OCI-LY7 (cell line): ENCODE measurements around the gene MYOF. TPM values are rescaled to one million over a fixed set of nuclear protein-coding genes. Genes with fewer than 3 reads are reported as not detected.

Source experiments
- BruUV-seq: library from RNA; stranded (reverse); fragments of 400-500 nt; replicated peaks from 2 replicates; lab custom pipeline; 2021; lab: Mats Ljungman, UMichigan
- CTCF ChIA-PET: fragments of 300-600 bp; sonication (Branson Sonifier 250); formaldehyde crosslinking; loops from one replicate; lab custom pipeline; 2022; ENCODE audit warnings: antibody characterized with exemption; ENCODE audit not compliant: unreplicated experiment; lab: Charles Lee
- POLR2A ChIA-PET: fragments of 300-600 bp; sonication (Branson Sonifier 250); formaldehyde crosslinking; loops from one replicate; lab custom pipeline; 2022; ENCODE audit warnings: antibody characterized with exemption; lab: Charles Lee
- DNase-seq: peaks from one replicate; pipeline ENCODE4 v3.0.0-alpha.2; 2015; ENCODE audit warnings: low spot score
- H2AFZ ChIP-seq: fragments of 200-600 bp; sonication (generic), shearing (Covaris generic); 2 replicates; pipeline ENCODE4 v1.6.1; 2014; ENCODE audit warnings: mild to moderate bottlenecking, antibody characterized with exemption, low read length, moderate library complexity
- H3K27ac ChIP-seq: fragments of 200-600 bp; sonication (generic); 2 replicates; pipeline ENCODE4 v1.5.1; 2014; ENCODE audit warnings: mixed run types, low read depth, mild to moderate bottlenecking, moderate library complexity, low read length, inconsistent platforms; ENCODE audit not compliant: poor library complexity, severe bottlenecking
- H3K36me3 ChIP-seq: fragments of 200-600 bp; sonication (generic); 2 replicates; pipeline ENCODE4 v1.6.1; 2014; ENCODE audit warnings: mild to moderate bottlenecking, antibody characterized with exemption, low read length, moderate library complexity, mixed read lengths; ENCODE audit not compliant: insufficient read depth
- H3K4me1 ChIP-seq: fragments of 200-600 bp; sonication (generic); 2 replicates; pipeline ENCODE4 v1.5.1; 2014; ENCODE audit warnings: mild to moderate bottlenecking, low read length; ENCODE audit not compliant: insufficient read depth, poor library complexity, severe bottlenecking
- H3K4me2 ChIP-seq: fragments of 200-600 bp; sonication (generic); 2 replicates; pipeline ENCODE4 v1.6.1; 2014; ENCODE audit warnings: mild to moderate bottlenecking, low read length
- H3K4me3 ChIP-seq: fragments of 200-600 bp; sonication (generic); 2 replicates; pipeline ENCODE4 v1.5.1; 2014; ENCODE audit warnings: mild to moderate bottlenecking, low read depth, low read length; ENCODE audit not compliant: poor library complexity, severe bottlenecking
- H3K79me2 ChIP-seq: fragments of 200-600 bp; sonication (generic); 2 replicates; pipeline ENCODE4 v1.6.1; 2016; ENCODE audit warnings: low read depth, mild to moderate bottlenecking, low read length, moderate library complexity, mixed read lengths; ENCODE audit not compliant: insufficient read depth
- H3K9me2 ChIP-seq: fragments of 200-600 bp; sonication (generic); 2 replicates; pipeline ENCODE4 v1.6.1; 2016; ENCODE audit warnings: mild to moderate bottlenecking, low read length, mixed read lengths; ENCODE audit not compliant: insufficient read depth
- H3K9me3 ChIP-seq: fragments of 200-600 bp; sonication (generic); 2 replicates; pipeline ENCODE4 v1.6.1; 2014; ENCODE audit warnings: mild to moderate bottlenecking, mixed run types, low read length, mixed read lengths
- H4K20me1 ChIP-seq: fragments of 200-600 bp; sonication (generic); 2 replicates; pipeline ENCODE4 v1.6.1; 2014; ENCODE audit warnings: mild to moderate bottlenecking, antibody characterized with exemption, low read length, moderate library complexity, mixed read lengths; ENCODE audit not compliant: insufficient read depth
- EZH2phosphoT487 ChIP-seq: fragments of 200-600 bp; sonication (generic); IDR thresholded peaks from 2 replicates; pipeline ENCODE4 v1.6.1; 2018; ENCODE audit warnings: low read depth, borderline replicate concordance, mild to moderate bottlenecking, mixed run types, antibody characterized with exemption, low read length, moderate library complexity, mixed read lengths
- intact Hi-C: fragments of 100-400 bp; cut with micrococcal nuclease; formaldehyde crosslinking; loops from one replicate; pipeline ENCODE4 v1.10.0; 2022; ENCODE audit not compliant: unreplicated experiment
- total RNA-seq, 2 experiments: library from RNA; depleted of rRNA in 1 of 2; stranded (reverse); fragments of >200 nt in 1 of 2; shearing (Covaris generic) in 1 of 2; gene quantifications; 2 replicates each; pipeline ENCODE4 v1.2.3, GENCODE V29; 2014 to 2022
- TF ChIP-seq, protein P1 (sequence below): fragments of 200-600 bp; sonication (generic); conservative IDR thresholded peaks from 2 replicates; pipeline ENCODE4 v1.5.1; 2014; ENCODE audit warnings: mild to moderate bottlenecking, antibody characterized with exemption, low read length, moderate library complexity, mixed read lengths

The MYOF gene
- total RNA-seq, 2 experiments from 2014 or later = 0.42 TPM; not detected in 1

DNA sequence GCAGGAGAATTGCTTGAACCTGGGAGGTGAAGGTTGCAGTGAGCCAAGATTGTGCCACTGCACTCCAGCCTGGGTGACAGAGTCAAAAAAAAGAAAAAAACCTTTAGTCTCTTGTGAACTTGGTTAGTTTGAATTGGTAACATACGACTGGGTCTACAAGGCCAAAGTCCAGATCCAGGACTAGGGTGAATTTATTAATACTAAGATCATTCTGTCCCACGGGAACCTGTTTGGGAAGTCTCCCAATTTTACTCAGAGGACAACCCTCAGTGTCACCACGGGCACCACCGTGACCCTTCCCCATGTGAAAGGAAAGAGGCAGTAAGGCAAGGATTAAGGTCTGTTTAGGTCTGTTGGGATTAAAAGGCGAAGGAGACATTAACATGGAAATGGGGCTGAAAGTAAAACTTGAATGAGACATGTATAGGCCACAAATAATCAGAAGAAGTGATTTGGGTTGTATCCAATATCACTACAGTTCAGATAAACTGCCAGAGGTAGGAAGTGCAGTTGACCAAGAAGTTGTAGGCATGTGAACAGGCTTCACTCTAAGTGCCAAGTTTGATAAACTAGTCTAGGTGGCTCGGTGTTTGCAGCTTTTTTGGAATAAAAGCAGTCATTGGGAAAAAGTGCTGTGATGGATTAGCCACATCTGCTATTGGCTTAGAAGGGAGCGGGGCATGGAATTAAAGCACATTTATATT lies 30.7 kb downstream of the MYOF start:
- ChIA-PET POLR2A (no interaction called here), CTCF (no interaction called here)
- H3K27ac ChIP-seq = no peak overlapping the region
- TF ChIP-seq, protein P1, sequence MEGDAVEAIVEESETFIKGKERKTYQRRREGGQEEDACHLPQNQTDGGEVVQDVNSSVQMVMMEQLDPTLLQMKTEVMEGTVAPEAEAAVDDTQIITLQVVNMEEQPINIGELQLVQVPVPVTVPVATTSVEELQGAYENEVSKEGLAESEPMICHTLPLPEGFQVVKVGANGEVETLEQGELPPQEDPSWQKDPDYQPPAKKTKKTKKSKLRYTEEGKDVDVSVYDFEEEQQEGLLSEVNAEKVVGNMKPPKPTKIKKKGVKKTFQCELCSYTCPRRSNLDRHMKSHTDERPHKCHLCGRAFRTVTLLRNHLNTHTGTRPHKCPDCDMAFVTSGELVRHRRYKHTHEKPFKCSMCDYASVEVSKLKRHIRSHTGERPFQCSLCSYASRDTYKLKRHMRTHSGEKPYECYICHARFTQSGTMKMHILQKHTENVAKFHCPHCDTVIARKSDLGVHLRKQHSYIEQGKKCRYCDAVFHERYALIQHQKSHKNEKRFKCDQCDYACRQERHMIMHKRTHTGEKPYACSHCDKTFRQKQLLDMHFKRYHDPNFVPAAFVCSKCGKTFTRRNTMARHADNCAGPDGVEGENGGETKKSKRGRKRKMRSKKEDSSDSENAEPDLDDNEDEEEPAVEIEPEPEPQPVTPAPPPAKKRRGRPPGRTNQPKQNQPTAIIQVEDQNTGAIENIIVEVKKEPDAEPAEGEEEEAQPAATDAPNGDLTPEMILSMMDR = no peak
- no peak for TF ChIP-seq EZH2phosphoT487
- intact Hi-C loops = no loop called here
- no peak for DNase-seq
- H3K9me3 ChIP-seq = no peaks in the 10 kb centered on the region
- H3K4me2 ChIP-seq = no peak overlapping the region
- no peaks in the 10 kb centered on the region for H4K20me1 ChIP-seq
- H3K79me2 ChIP-seq = no peaks in the 10 kb centered on the region
- no peaks in the 10 kb centered on the region for H3K36me3 ChIP-seq
- no peak overlapping the region for H2AFZ ChIP-seq
- H3K9me2 ChIP-seq = no peaks in the 10 kb centered on the region
- no peaks in the 10 kb centered on the region for H3K4me1 ChIP-seq
- H3K4me3 ChIP-seq = no peak overlapping the region
- no TSS peak for BruUV-seq

- H3K79me2 ChIP-seq = no peaks in the 10 kb centered on the region
- no peak overlapping the region for H3K4me3 ChIP-seq
- H3K27ac ChIP-seq = no peak overlapping the region
- H2AFZ ChIP-seq = no peak overlapping the region
- TF ChIP-seq, protein P1 = no peak
- no peak for TF ChIP-seq EZH2phosphoT487
- H3K9me2 ChIP-seq = no peaks in the 10 kb centered on the region
- BruUV-seq = no TSS peak
- H3K9me3 ChIP-seq = no peaks in the 10 kb centered on the region
- H3K36me3 ChIP-seq = no peaks in the 10 kb centered on the region
- H3K4me2 ChIP-seq = no peak overlapping the region
- H4K20me1 ChIP-seq = no peaks in the 10 kb centered on the region
- no peak for DNase-seq
- no peaks in the 10 kb centered on the region for H3K4me1 ChIP-seq
- ChIA-PET CTCF (no interaction called here), POLR2A (interaction anchor here (1.0 kb wide), 1 partner anchor 332 kb away, joined by 3 read pairs; no protein-coding TSS in a partner anchor)
- intact Hi-C loops = no loop called here
These were observed 34.2 kb downstream of the MYOF start for GRCh38 chr10:93447970-93448369.

DNA sequence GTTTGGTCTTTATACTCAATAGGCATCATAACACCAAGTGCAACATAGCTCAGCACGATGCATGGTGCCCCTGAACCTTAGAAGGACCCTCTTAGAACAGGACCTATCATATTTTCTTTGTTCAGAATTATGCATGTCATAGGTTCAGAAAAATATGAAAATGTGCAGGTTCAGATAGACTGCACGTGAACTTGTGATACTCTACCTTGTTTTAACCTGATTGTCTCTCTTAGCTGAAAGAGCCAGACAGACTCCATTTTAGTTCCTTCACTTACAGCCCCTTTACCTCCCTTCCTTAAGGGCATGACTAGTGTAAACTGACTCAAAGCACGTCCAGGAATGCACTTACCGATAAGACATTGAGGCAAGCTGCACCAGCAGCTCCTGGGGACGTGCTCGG lies 35.1 kb downstream of the MYOF start:
- Histone ChIP-seq H3K4me1 (no peaks in the 10 kb centered on the region), H3K4me3 (no peak overlapping the region), H4K20me1 (no peaks in the 10 kb centered on the region), H3K9me3 (no peaks in the 10 kb centered on the region), H3K27ac (no peak overlapping the region), H3K4me2 (no peak overlapping the region), H3K9me2 (no peaks in the 10 kb centered on the region), H3K36me3 (no peaks in the 10 kb centered on the region), H2AFZ (no peak overlapping the region), H3K79me2 (no peaks in the 10 kb centered on the region)
- TF ChIP-seq EZH2phosphoT487 = no peak
- TF ChIP-seq, protein P1 = no peak
- ChIA-PET CTCF (no interaction called here), POLR2A (interaction anchor here (1.0 kb wide), 1 partner anchor 331 kb away, joined by 3 read pairs; no protein-coding TSS in a partner anchor)
- no TSS peak for BruUV-seq
- intact Hi-C loops = no loop called here
- DNase-seq = no peak
